ENCODE measurements around the gene COG2. TPM values are rescaled to one million over a fixed set of nuclear protein-coding genes. Genes with fewer than 3 reads are reported as not detected.

Gene COG2
- total RNA-seq, 1 donor, result 23.9 TPM

DNA sequence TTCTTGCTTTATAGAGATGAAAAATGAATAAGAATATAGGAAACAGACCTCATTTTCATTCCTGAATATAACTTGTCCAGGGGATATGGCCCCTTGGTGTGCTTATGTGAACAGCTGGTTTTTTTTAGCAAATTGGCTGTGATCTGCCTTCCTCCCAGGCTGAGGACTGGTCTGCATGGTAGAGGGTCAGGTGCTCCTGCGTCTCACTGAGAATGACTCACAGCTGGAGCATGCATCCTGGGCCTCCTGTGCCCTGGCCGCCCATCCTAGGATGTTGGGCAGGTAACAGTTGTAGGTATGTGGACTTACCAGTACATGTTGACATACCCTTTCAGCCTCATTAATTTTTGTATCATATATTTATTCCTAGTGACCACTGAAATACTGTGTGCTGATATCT is 41.9 kb downstream of the COG2 start:
- H3K79me2 ChIP-seq (ENCODE audit: insufficient read depth, low read length), result no peaks in the 10 kb centered on the region
- TF ChIP-seq, protein P1, sequence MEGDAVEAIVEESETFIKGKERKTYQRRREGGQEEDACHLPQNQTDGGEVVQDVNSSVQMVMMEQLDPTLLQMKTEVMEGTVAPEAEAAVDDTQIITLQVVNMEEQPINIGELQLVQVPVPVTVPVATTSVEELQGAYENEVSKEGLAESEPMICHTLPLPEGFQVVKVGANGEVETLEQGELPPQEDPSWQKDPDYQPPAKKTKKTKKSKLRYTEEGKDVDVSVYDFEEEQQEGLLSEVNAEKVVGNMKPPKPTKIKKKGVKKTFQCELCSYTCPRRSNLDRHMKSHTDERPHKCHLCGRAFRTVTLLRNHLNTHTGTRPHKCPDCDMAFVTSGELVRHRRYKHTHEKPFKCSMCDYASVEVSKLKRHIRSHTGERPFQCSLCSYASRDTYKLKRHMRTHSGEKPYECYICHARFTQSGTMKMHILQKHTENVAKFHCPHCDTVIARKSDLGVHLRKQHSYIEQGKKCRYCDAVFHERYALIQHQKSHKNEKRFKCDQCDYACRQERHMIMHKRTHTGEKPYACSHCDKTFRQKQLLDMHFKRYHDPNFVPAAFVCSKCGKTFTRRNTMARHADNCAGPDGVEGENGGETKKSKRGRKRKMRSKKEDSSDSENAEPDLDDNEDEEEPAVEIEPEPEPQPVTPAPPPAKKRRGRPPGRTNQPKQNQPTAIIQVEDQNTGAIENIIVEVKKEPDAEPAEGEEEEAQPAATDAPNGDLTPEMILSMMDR (IDR thresholded peaks at IDR 0.05; ENCODE audit: extremely low read depth, low read depth, low read length), result no peak
- H3K27me3 ChIP-seq (ENCODE audit: insufficient read depth, low read length), result no peaks in the 10 kb centered on the region
- H3K9me3 ChIP-seq (ENCODE audit: low read depth, low read length), result no peaks in the 10 kb centered on the region
- no peak overlapping the region for H3K4me2 ChIP-seq (ENCODE audit: insufficient read depth, low read length)
- no peak overlapping the region for H2AFZ ChIP-seq (ENCODE audit: low read length)
- H3K4me1 ChIP-seq (ENCODE audit: insufficient read depth, low read length), result peaks cover 18% of the 10 kb centered on the region
- peaks cover 37% of the 10 kb centered on the region for H3K36me3 ChIP-seq (ENCODE audit: insufficient read depth, low read length)
- DNase-seq (ENCODE audit: insufficient read length, low spot score, missing footprints), result no peak
- H4K20me1 ChIP-seq (ENCODE audit: insufficient read depth, low read length), result no peaks in the 10 kb centered on the region
- H3K4me3 ChIP-seq (ENCODE audit: insufficient read depth, low read length), result no peak overlapping the region
- no peak overlapping the region for H3K27ac ChIP-seq (ENCODE audit: low read depth, low read length)

DNA sequence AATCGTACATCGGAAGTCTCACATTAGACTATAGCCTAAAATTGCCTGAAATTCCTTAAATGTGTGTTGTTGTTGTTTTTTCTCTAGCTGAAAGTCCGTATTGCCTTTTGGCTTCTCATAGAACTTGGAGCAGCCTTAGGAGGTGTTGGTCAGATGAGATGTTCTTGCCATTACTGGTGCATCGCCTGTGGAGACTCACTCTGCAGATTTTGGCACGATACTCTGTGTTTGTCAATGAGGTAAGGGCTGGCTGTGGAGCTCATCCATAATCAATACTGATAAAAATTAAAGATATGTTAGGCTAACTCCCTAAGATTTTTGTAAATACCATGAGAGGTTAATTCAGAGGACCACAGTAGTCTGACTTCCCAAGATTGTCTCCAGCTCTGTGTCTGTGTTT is 42.7 kb downstream of the COG2 start:
- TF ChIP-seq, protein P1 (IDR thresholded peaks at IDR 0.05; ENCODE audit: extremely low read depth, low read depth, low read length), result no peak
- H3K4me2 ChIP-seq (ENCODE audit: insufficient read depth, low read length), result no peak overlapping the region
- no peak overlapping the region for H3K4me3 ChIP-seq (ENCODE audit: insufficient read depth, low read length)
- no peak overlapping the region for H3K27ac ChIP-seq (ENCODE audit: low read depth, low read length)
- no peaks in the 10 kb centered on the region for H3K27me3 ChIP-seq (ENCODE audit: insufficient read depth, low read length)
- no peaks in the 10 kb centered on the region for H4K20me1 ChIP-seq (ENCODE audit: insufficient read depth, low read length)
- H3K9me3 ChIP-seq (ENCODE audit: low read depth, low read length), result no peaks in the 10 kb centered on the region
- no peak for DNase-seq (ENCODE audit: insufficient read length, low spot score, missing footprints)
- no peak overlapping the region for H2AFZ ChIP-seq (ENCODE audit: low read length)
- no peaks in the 10 kb centered on the region for H3K79me2 ChIP-seq (ENCODE audit: insufficient read depth, low read length)
- peaks cover 18% of the 10 kb centered on the region for H3K4me1 ChIP-seq (ENCODE audit: insufficient read depth, low read length)
- H3K36me3 ChIP-seq (ENCODE audit: insufficient read depth, low read length), result peaks cover 36% of the 10 kb centered on the region

DNA sequence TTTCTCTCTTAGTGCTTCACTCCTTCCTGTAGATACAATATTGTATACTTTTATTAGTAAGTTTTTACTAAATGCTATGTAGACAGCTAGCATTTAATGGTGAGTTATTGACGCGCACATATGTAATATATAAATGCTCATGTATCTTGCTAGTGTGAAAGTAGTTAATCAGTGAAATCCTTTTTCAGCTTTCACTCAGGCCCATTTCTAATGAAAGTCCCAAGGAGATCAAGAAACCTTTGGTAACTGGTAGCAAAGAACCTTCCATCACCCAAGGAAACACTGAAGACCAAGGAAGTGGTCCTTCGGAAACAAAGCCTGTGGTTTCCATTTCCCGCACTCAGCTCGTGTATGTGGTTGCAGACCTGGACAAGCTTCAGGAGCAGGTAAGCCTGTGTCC is 44.5 kb downstream of the COG2 start:
- TF ChIP-seq, protein P1 (IDR thresholded peaks at IDR 0.05; ENCODE audit: extremely low read depth, low read depth, low read length), result no peak
- H4K20me1 ChIP-seq (ENCODE audit: insufficient read depth, low read length), result no peaks in the 10 kb centered on the region
- H3K4me1 ChIP-seq (ENCODE audit: insufficient read depth, low read length), result peaks cover 14% of the 10 kb centered on the region
- H3K36me3 ChIP-seq (ENCODE audit: insufficient read depth, low read length), result peaks cover 44% of the 10 kb centered on the region
- no peaks in the 10 kb centered on the region for H3K79me2 ChIP-seq (ENCODE audit: insufficient read depth, low read length)
- no peak for DNase-seq (ENCODE audit: insufficient read length, low spot score, missing footprints)
- H3K27me3 ChIP-seq (ENCODE audit: insufficient read depth, low read length), result no peaks in the 10 kb centered on the region
- no peak overlapping the region for H3K4me2 ChIP-seq (ENCODE audit: insufficient read depth, low read length)
- H3K4me3 ChIP-seq (ENCODE audit: insufficient read depth, low read length), result no peak overlapping the region
- no peaks in the 10 kb centered on the region for H3K9me3 ChIP-seq (ENCODE audit: low read depth, low read length)
- H2AFZ ChIP-seq (ENCODE audit: low read length), result no peak overlapping the region
- H3K27ac ChIP-seq (ENCODE audit: low read depth, low read length), result no peak overlapping the region

DNA sequence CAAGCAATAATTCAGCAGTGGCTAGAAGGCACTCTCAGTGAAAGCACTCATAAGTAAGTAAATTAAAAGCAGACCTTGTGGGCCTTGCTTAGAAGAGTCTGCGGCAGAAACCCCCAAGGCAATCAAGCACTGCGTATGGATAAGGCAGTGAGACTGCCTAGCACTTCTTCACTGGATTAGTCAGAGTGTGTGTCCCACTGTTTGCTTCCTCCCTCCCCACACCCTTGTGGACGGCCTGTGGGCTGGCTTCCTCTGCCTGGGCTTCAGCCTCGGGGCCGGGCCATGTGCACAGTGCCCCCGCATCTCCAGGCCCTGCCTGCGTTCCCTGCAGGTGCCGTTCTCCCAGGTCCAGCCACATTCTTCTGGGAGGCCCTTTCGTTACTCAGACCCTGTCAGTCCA is 47.8 kb downstream of the COG2 start:
- H3K4me1 ChIP-seq (ENCODE audit: insufficient read depth, low read length), result no peaks in the 10 kb centered on the region
- H4K20me1 ChIP-seq (ENCODE audit: insufficient read depth, low read length), result no peaks in the 10 kb centered on the region
- H3K27ac ChIP-seq (ENCODE audit: low read depth, low read length), result no peak overlapping the region
- H3K79me2 ChIP-seq (ENCODE audit: insufficient read depth, low read length), result no peaks in the 10 kb centered on the region
- no peak overlapping the region for H3K4me2 ChIP-seq (ENCODE audit: insufficient read depth, low read length)
- H3K27me3 ChIP-seq (ENCODE audit: insufficient read depth, low read length), result no peaks in the 10 kb centered on the region
- H3K9me3 ChIP-seq (ENCODE audit: low read depth, low read length), result no peaks in the 10 kb centered on the region
- DNase-seq (ENCODE audit: insufficient read length, low spot score, missing footprints), result no peak
- TF ChIP-seq, protein P1 (IDR thresholded peaks at IDR 0.05; ENCODE audit: extremely low read depth, low read depth, low read length), result no peak
- H3K36me3 ChIP-seq (ENCODE audit: insufficient read depth, low read length), result peaks cover 42% of the 10 kb centered on the region
- no peak overlapping the region for H3K4me3 ChIP-seq (ENCODE audit: insufficient read depth, low read length)
- no peak overlapping the region for H2AFZ ChIP-seq (ENCODE audit: low read length)

All from osteoblast (primary cell).